ENCODE results near the gene KCNK3.
"Not testable (repeated sequence)": the region's sequence is repeated elsewhere in the genome, so short reads cannot be mapped to it uniquely, and the experiment has no call there.

The KCNK3 gene

GRCh38 chr2:26653207-26654060 is 39.1 kb upstream of the KCNK3 start:
- no peak overlapping the region for H3K4me3 ChIP-seq (ENCODE audit: low read length)
- no peak for TF ChIP-seq CTCF (conservative IDR thresholded peaks at IDR 0.05; ENCODE audit: low read depth, low read length)
- DNase-seq (ENCODE audit: low read depth), result no peak

GRCh38 chr2:26654061-26654340 is 38.5 kb upstream of the KCNK3 start:
- no peak overlapping the region for H3K4me3 ChIP-seq (ENCODE audit: low read length)
- DNase-seq (ENCODE audit: low read depth), result no peak
- no peak for TF ChIP-seq CTCF (conservative IDR thresholded peaks at IDR 0.05; ENCODE audit: low read depth, low read length)

- not testable (repeated sequence) for DNase-seq (ENCODE audit: low read depth)
Observed at GRCh38 chr2:26655120-26655519, 37.4 kb upstream of the KCNK3 start.

GRCh38 chr2:26655611-26656195 is 36.8 kb upstream of the KCNK3 start:
- DNase-seq (ENCODE audit: low read depth), result no peak
- no peak overlapping the region for H3K4me3 ChIP-seq (ENCODE audit: low read length)
- no peak for TF ChIP-seq CTCF (conservative IDR thresholded peaks at IDR 0.05; ENCODE audit: low read depth, low read length)

More at GRCh38 chr2:26655120-26655519, 37.4 kb upstream of the KCNK3 start:
- H3K4me3 ChIP-seq (ENCODE audit: low read length), result not testable (repeated sequence)

- DNase-seq (ENCODE audit: low read depth), result no peak
- TF ChIP-seq CTCF (conservative IDR thresholded peaks at IDR 0.05; ENCODE audit: low read depth, low read length), result no peak
- no peak overlapping the region for H3K4me3 ChIP-seq (ENCODE audit: low read length)
Observed at GRCh38 chr2:26657265-26657664, 35.3 kb upstream of the KCNK3 start.

- H3K4me3 ChIP-seq (ENCODE audit: low read length), result no peak overlapping the region
- TF ChIP-seq CTCF (conservative IDR thresholded peaks at IDR 0.05; ENCODE audit: low read depth, low read length), result no peak
- no peak for DNase-seq (ENCODE audit: low read depth)
Observed at GRCh38 chr2:26658691-26659346, 33.7 kb upstream of the KCNK3 start.

- no peak overlapping the region for H3K4me3 ChIP-seq (ENCODE audit: low read length)
- no peak for DNase-seq (ENCODE audit: low read depth)
- TF ChIP-seq CTCF (conservative IDR thresholded peaks at IDR 0.05; ENCODE audit: low read depth, low read length), result no peak
Observed at GRCh38 chr2:26660363-26660962, 32.1 kb upstream of the KCNK3 start.

GRCh38 chr2:26665296-26665695 is 27.2 kb upstream of the KCNK3 start:
- DNase-seq (ENCODE audit: low read depth); H3K4me3 ChIP-seq (ENCODE audit: low read length): not testable (repeated sequence)
